Stimulated activated CD8-positive, alpha-beta memory T cell treated with anti-CD3 and anti-CD28 coated beads, Interleukin-4, amount 100 ng/mL, for 4 hours (primary cell): Measurements from ENCODE around the gene SYPL1.

Experiments used
- DNase-seq, 2 donors: peaks; one replicate each; pipeline ENCODE4 v3.0.0-alpha.2; 2020; ENCODE audit warnings: low read depth in 2 of 2, low spot score in 1 of 2

SYPL1 gene

GRCh38 chr7:106095634-106096033 lies 16.5 kb downstream of the SYPL1 start:
- no peak for DNase-seq

DNA sequence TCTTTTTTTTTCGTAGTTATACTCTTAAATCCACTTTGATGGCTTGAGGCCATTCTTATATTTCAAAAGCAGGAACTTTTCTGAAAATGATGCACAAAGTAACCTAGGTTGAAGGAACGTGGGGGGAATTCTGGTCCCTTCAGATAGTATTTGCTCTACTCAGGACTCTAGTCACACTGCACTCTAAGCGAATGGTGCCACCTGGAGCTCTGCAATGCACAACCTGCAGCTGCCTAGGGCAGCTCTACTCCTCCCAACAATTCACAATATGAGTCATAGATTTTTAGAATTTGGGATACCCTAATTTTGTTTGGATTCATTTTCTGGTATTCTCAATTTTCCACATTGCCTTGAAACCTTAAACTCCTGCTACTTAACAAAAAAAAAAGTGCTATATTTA lies 17.3 kb downstream of the SYPL1 start:
- DNase-seq = no peak

DNA sequence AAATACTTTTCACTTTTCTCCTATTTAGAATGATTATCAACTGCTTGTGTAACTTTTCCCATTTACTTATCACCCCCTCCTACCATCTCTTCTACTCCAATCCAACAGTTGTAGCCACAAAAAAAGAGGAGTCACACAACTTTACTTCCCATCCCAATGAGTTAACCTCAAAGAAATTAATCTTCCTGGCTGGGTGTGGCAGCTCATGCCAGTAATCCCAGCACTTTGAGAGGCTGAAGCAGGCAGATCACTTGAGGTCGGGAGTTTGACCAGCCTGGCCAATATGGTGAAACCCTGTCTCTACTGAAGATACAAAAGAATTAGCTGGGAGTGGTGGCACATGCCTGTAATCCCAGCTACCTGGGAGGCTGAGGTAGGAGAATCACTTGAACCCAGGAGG lies 19.9 kb downstream of the SYPL1 start:
- DNase-seq = no peak

DNA sequence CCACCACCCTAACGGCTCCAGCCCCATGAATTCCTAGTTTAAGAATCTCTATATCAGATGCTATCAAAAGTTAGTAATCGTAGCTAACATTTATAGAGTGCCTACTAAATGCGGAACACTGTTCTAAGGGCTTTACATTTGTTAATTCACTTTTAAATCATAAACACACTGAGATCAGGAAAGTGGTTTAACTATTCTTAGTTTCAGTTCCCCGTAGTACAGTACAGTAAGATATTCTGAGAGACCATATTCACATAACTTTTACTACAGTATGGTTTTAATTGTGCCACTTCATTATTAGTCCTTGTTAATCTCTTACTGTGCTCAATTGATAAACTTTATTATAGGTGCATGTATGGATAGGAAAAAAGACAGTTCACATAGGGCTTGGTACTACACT lies 22.5 kb downstream of the SYPL1 start:
- DNase-seq = no peak

DNA sequence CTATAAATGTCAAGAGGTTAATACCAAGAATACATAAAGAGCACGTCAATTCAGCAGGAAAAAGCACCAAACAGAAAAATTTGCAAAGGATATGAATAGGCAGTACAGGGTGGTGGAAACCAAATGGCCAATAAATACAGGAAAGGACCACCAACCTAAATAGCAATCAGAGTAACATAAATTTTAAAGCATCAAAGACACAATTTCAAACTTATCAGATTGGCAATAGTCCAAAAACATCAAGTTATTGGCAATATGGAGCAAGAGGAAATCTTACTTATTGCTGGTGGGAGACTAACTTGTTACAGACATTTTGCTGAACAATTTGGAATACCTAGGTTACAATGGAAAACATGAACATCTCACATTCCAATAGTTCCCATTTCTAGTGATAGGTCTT lies 24.1 kb downstream of the SYPL1 start:
- DNase-seq = no peak

- no peak for DNase-seq
Measured at GRCh38 chr7:106086062-106086461, 26.1 kb downstream of the SYPL1 start.

DNA sequence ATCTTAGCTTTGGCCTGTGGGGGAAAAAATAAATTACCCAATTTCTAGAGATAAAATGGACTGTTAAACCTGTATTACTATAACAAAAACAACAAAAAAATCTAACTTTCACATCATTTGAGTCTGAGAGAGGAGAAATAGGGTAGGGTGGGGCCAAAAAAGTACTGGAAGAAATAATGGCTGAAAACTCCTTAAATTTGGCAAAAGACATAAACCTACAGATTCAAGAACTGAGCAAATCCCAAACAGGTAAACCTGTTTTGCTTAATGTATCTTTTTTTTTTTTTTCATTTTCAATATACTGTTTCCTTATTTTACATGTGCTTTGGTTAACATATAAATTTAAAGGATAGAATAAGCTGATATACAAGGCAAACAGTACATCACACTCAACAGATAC lies 27.1 kb downstream of the SYPL1 start:
- no peak for DNase-seq

DNA sequence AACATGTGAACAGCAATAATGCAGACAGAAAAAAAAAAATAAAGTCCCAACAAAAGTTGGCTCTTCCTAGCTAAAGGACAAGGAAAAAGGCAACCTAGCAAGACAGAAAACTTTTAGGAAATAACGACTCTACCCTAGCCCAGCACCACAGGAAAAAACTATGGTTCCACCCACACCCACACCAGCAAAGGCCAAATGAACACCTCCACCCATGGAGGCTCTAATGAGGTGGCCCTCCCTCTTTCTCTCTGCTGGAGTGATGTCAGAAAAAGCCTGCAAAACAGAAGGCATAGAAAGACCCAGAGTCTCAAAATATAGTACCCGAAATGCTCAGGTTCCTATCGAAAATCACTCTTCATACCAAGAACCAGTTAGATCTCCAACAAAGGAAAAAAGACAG lies 28.4 kb downstream of the SYPL1 start:
- no peak for DNase-seq

GRCh38 chr7:106082087-106082854 lies 29.8 kb downstream of the SYPL1 start:
- DNase-seq = no peak

DNA sequence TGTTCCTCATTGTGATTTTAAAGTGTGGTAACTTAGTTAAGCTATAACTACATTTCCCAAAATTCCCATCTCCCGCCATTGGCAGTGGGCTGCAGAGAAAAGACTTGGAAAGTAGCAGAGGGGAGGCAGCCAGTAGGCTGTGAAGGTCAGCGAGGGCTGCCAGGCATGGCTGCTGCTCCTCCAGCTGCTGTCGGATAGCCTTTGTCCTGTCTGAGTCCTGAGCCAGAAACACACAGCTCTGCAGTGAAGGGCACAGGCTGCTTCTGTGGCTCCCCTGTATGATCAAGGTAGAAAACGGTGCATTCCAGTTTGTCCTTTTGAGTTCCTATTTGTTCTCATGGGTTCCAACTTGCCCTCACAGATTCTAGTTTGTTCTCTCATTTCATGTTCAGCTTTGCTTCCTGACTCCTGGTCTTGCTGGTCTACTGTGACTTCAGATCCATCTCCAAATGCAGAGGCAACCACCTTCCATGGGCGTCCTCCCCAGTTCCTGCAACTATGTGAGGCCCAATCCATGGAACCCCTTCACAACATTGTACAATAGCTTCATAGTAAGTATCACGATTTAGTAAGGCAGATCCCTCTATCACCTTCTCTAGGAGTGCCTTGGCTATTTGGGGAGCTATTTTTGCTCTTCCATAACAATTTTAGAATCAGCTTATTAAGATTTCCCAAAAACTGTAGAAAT lies 31.7 kb downstream of the SYPL1 start:
- no peak for DNase-seq

DNA sequence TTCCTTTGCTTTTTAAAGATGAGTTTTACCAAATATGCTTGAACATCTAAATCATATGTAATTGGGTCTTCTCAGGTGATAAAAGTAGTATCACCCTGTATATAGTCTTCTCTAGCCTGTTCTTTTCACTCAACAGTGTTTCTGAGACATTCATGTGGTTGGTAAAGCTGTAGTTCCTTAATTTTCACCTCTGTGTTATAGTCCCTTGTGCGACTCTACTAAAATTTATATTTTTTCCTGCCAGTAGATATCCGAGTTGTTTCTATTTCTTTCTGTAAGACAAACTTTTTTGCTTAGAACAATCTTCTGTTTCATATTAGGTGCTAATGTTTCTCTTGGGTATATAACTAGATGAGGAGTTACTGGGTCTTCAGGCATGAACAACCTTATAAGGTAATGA lies 35.6 kb downstream of the SYPL1 start:
- DNase-seq = no peak

- no peak for DNase-seq
Measured at GRCh38 chr7:106075937-106076336, 36.2 kb downstream of the SYPL1 start.

DNA sequence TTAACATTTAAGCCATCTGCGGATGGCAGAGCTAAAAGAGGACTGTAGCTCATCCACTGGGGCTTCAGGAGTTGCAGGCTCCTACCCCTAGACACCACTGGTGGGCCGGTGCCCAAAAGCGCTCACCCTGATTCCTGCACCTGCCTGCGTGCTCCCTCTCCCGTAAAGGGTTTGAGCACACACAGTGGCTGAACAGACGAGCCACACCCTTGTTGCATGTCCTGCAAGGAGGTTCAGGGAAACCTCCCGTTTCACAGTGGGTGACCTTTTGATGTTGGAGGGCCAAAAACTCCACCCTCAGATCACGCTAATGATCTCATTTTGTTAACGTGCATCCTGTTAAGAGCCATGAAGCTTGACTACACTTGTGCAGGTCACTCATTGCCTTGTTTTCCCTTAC lies 37.9 kb downstream of the SYPL1 start:
- DNase-seq = no peak

GRCh38 chr7:106073701-106074100 lies 38.4 kb downstream of the SYPL1 start:
- no peak for DNase-seq

- no peak for DNase-seq
Measured at GRCh38 chr7:106072715-106073091, 39.4 kb downstream of the SYPL1 start.

- DNase-seq = no peak
Measured at GRCh38 chr7:106071999-106072714, 40.0 kb downstream of the SYPL1 start.

GRCh38 chr7:106071356-106071998 lies 40.6 kb downstream of the SYPL1 start:
- no peak for DNase-seq

GRCh38 chr7:106070567-106071254 lies 41.4 kb downstream of the SYPL1 start:
- no peak for DNase-seq

GRCh38 chr7:106070201-106070551 lies 41.9 kb downstream of the SYPL1 start:
- no peak for DNase-seq

DNA sequence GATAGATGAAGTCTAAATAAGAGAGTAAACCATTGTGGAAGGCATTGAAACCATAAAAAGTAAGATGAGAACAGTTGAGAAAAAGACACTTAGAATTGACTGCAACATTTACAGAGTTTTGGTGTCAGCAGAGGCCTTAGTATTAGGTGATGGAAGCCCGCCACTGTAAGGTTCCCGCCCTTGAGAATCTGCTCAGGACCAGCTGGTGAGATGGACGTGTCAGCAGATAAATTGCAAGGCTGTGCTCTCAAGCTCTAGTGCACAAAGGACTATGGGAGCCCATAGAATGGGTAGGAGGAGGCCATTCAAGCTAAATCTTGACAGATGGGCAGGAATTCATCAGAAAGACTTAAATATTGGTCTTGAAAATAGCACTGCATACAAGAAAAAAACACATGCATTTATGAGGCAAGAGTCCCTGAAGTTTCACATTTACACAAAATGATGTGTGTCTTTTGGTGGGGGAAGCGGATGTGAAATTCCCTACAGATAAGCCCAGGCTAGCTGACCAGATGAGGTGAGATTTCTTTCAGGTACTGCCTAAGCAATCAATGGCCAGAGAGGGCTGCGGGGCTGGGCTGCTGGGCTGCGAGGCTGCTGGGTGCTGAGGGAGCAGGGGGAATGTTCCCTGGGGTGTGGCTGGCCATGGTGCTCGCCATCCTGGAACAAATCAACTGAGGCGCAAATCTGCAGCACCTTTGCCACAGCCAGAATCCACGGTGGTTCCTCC lies 42.5 kb downstream of the SYPL1 start:
- DNase-seq = no peak

GRCh38 chr7:106068986-106069385 lies 43.1 kb downstream of the SYPL1 start:
- DNase-seq = no peak
